NCI-H748 (cell line): ENCODE measurements around the gene CDH13.
A peak's percentile ranks its signal among the peaks of the same experiment; 100 is the strongest.

ENCODE experiments used
- DNase-seq: peaks from one replicate; lab custom pipeline; 2025; ENCODE audit not compliant: unreplicated experiment; lab: John Stamatoyannopoulos, UW

The CDH13 gene

GRCh38 chr16:83138976-83139690 lies 512.4 kb downstream of the CDH13 start:
- DNase-seq: no peak

GRCh38 chr16:83143788-83144187 lies 517.0 kb downstream of the CDH13 start:
- no peak for DNase-seq

DNA sequence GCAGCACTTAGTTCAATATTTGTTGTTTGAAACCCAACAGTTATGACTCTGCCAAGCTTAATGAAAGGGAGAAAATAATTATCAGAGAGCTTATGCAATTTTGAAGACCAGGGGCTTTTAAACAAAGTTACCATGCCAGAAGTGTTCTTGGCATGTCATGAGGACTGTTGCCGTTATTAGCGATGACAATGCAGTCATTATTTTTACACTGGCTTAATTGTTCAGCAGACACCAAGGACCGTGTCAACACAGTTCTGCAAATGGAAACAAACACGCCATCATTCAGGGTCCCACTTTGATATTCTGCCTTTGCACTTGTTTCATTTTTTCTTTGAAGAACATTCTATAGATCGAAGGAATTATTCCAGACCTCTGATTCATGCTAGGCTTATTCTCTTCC lies 518.5 kb downstream of the CDH13 start:
- no peak for DNase-seq

DNA sequence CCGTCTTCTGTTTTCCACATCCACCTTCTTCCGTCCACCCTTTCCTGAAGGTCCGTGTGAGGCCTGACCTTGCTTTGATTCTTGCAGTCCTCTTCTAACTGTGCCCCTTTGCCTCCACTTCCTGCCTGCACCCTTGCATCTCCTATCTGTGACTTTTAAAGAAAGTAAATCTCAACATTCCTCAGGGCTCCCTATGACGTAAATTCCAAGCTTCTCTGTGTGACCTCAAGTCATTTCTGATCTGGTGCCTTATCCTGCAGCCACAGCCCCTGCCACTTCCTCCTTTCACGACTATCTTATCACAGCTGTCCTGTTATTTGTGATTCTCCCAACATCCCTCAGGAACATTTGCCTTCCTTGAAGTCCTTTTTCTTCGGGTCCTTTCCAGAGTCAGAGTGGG lies 520.5 kb downstream of the CDH13 start:
- DNase-seq: no peak

- DNase-seq: no peak
These were observed 531.7 kb downstream of the CDH13 start for GRCh38 chr16:83158320-83158957.

DNA sequence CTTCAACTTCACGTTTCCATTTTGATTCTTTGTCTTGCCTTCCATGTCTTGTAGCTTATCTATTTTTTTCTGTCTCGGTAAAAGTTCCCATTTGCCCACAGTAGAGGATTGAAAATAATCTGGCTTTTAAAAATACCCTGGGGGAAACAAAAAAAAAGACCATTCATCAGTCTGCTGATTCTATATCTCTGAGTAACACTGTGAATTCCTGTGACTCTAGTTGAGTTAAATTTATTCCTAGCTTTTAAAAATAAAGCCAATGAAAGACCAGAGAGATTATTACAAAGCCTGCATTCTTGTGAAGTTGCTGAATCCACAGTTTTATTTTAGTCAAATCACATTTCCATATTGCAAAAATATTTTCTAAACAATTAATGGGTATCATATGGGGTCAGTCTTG lies 532.3 kb downstream of the CDH13 start:
- DNase-seq: no peak

- DNase-seq: peak; percentile 10
These were observed 533.7 kb downstream of the CDH13 start for GRCh38 chr16:83160287-83161020.

- DNase-seq: no peak
These were observed 536.0 kb downstream of the CDH13 start for GRCh38 chr16:83162791-83163190.

DNA sequence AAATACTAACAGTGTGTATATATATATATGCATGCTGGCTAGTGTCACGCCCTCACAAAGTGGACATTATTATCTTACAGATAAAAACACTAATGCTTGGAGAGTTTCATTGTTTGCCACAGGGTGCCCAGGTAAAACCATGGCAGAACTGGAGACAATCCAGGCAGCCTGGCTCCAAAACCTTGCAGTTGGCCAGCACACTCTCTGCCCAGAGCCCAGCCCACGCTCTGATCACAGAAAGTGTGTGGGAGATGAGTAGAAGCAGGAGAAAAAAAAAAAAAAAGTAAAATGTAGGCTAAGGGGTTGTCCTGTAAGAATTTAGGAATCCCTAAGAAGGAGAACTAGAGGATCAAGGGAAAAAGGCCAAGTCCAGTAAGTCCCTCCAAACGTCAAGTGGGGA lies 538.0 kb downstream of the CDH13 start:
- no peak for DNase-seq

- no peak for DNase-seq
These were observed 544.6 kb downstream of the CDH13 start for GRCh38 chr16:83171396-83171795.

DNA sequence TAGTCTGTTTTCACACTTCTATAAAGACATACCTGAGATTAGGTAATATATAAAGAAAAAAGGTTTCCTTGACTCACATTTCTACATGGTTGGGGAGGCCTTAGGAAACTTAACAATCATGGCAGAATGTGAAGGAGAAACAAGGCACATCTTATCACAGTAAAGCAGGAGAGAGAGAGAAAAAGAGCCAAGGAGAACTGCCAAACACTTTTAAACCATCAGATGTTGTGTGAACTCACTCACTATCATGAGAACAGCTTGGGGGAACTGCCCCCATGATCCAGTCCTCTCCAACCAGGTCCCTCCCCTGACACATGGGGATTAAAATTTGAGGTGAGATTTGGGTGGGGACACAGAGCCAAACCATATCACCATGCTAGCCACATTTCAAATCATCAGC lies 547.9 kb downstream of the CDH13 start:
- DNase-seq: no peak

DNA sequence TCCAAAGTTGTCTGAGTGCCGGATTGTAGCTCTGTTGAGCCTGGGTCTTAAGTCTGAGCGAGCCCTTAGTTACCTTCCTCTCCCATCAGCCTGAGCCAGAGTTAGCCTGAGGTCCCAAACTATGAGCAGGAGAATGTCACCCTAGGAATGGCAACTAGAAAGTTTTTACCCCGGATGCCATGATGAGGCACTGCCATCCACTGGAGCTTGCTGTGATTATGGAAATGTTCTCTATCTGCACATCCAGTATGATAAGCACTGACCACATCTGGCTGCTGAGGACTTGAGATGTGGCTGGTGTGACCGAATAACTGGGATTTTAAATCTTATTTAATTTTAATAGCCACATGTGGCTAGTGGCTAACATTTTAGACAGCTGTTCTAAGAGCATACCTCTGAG lies 550.0 kb downstream of the CDH13 start:
- DNase-seq: no peak

- no peak for DNase-seq
These were observed 559.1 kb downstream of the CDH13 start for GRCh38 chr16:83185902-83186301.

DNA sequence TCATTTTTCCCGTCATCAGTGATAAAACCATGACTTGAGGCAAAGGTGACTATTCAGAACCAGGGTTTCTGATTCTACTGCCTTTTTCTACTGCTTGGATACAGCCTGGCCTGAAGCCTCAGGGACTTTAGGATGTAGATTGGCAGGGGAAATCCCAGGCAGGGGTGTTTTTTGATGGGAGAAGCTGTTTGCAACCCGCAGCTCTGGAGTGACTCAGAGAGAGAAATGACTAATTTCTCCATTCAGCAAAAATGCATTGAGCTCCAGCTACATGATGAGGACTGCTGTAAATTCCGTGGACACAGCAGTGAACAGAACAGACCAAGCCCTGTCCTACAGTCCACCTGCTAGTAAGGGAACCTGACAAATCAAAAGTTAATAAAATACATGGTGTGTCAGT lies 560.6 kb downstream of the CDH13 start:
- DNase-seq: no peak

GRCh38 chr16:83196796-83197195 lies 570.0 kb downstream of the CDH13 start:
- DNase-seq: no peak

- no peak for DNase-seq
These were observed 570.7 kb downstream of the CDH13 start for GRCh38 chr16:83197450-83197849.

- no peak for DNase-seq
These were observed 572.2 kb downstream of the CDH13 start for GRCh38 chr16:83198977-83199376.

DNA sequence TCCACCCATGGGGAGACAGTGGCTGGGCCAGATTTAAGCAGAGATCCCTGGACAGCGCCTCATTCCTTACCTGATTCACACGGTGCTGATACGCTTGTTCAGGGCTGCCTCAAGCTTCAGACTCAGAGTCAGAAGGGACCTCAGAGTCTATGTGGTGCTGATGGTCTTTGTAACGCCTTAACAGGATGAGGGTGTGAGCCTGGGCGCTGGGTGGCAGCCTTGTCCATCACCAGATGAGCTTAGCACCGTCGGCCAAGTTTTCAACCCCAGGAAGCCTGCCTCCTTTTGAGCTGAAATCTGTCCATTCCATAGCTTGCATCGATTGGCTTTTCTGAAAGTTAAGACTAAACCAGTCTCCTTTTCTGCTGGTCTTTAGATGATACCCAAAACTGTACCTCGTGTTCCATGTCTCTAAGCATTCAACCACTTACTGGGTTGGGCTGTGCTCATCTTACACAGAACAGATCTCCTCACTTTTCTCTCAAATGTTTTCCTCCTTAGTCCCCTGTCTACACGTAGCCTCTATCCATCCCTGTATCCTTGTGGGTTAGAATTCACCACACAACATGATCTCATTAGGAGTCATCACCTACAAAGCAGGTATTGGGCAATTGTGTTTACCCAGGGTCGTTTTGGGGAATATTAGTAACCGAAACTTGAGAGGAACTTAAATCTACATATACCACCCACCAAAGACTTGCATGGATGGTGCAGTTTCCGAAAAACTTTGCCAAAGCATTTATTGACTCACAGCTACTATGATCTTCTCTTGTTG lies 573.4 kb downstream of the CDH13 start:
- DNase-seq: peak; percentile 75

DNA sequence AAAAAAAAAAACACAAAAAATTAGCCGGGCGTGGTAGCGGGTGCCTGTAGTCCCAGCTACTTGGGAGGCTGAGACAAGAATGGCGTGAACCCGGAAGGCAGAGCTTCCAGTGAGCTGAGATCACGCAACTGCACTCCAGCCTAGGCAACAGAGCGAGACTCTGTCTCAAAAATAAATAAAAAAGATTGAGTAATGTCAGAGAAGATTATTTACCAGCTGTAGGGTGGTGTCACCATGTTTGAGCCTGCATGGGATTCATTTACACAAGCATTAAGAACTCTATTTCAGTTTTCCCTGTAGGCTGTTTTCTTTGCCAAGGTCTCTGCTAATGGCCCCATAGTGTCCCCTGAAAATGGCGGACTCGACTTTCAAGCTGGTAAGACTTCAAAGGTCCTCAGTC lies 575.0 kb downstream of the CDH13 start:
- no peak for DNase-seq

DNA sequence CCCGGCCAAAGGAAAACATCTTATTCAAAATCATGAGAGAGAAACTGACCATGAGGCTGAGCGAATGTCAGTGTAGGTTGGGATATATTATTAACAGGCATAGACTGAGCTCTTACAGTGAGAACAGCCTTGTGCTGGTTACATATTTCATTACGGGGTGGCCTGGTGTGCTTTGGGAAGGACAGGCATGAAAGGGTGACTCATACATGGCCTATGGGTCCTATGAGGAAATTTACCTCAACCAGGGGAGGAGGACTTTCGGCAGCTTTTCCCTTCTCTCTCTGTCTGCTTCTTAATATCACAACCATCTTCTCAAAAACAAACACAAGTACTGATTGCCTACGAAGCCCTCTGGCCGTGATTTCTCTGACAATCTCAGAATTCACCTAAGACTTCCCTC lies 579.1 kb downstream of the CDH13 start:
- DNase-seq: no peak

- DNase-seq: no peak
These were observed 579.7 kb downstream of the CDH13 start for GRCh38 chr16:83206426-83206825.
